CD4-positive, alpha-beta T cell treated with Interferon alpha-2 for 1 hour (primary cell): Measurements from ENCODE around the gene MED19.
"Not testable (repeated sequence)": the region's sequence is repeated elsewhere in the genome, so short reads cannot be mapped to it uniquely, and the experiment has no call there.

Experiments used
- DNase-seq, 2 donors: peaks; one replicate each; pipeline ENCODE4 v3.0.0-alpha.2; 2020 to 2022

Gene MED19

GRCh38 chr11:57704932-57705331, 7.1 kb downstream of the MED19 start:
- DNase-seq = no peak

GRCh38 chr11:57703341-57703740, 8.7 kb downstream of the MED19 start:
- no peak for DNase-seq

GRCh38 chr11:57700425-57700824, 11.6 kb downstream of the MED19 start:
- no peak for DNase-seq

- no peak for DNase-seq
Observed at GRCh38 chr11:57699813-57700212, 12.2 kb downstream of the MED19 start.

- DNase-seq = no peak
Observed at GRCh38 chr11:57698843-57699365, 13.1 kb downstream of the MED19 start.

GRCh38 chr11:57690474-57690873, 21.5 kb downstream of the MED19 start:
- DNase-seq = not testable (repeated sequence)

- DNase-seq = no peak
Observed at GRCh38 chr11:57681168-57681567, 30.8 kb downstream of the MED19 start.

- no peak for DNase-seq
Observed at GRCh38 chr11:57680552-57680874, 31.5 kb downstream of the MED19 start.

GRCh38 chr11:57679396-57679795, 32.6 kb downstream of the MED19 start:
- DNase-seq = no peak

GRCh38 chr11:57675176-57675941, 36.7 kb downstream of the MED19 start:
- no peak for DNase-seq

GRCh38 chr11:57674251-57674650, 37.8 kb downstream of the MED19 start:
- no peak for DNase-seq

- DNase-seq = peak; percentile 28 to 53
Observed at GRCh38 chr11:57668434-57668782, 43.6 kb downstream of the MED19 start.

- peak; percentile 99 to 100 for DNase-seq
Observed at GRCh38 chr11:57667736-57668433, 44.1 kb downstream of the MED19 start, which contains the start of gene ZDHHC5. TSS of gene ZDHHC5 (plus strand) at chr11:57668114. CDS start at chr11:57673091, 4,977 bp downstream.

GRCh38 chr11:57667117-57667735, 44.8 kb downstream of the MED19 start:
- peak; percentile 97 to 98 for DNase-seq

GRCh38 chr11:57663975-57664374, 48.0 kb downstream of the MED19 start:
- no peak for DNase-seq

- DNase-seq = no peak
Observed at GRCh38 chr11:57662893-57663292, 49.1 kb downstream of the MED19 start.

GRCh38 chr11:57659669-57660068, 52.3 kb downstream of the MED19 start:
- DNase-seq = no peak

GRCh38 chr11:57658023-57658361, 54.0 kb downstream of the MED19 start:
- no peak for DNase-seq

- DNase-seq = peak; percentile 98 to 99
Observed at GRCh38 chr11:57657194-57658022, 54.6 kb downstream of the MED19 start, which contains the start of gene CLP1. TSS of gene CLP1 (plus strand) at chr11:57657762. CDS start at chr11:57659477, 1,715 bp downstream.

GRCh38 chr11:57656885-57657193, 55.2 kb downstream of the MED19 start:
- no peak for DNase-seq
